Esophagus muscularis mucosa (tissue), 4 donors: ENCODE results near the gene COMT. TPM values are rescaled to one million over a fixed set of nuclear protein-coding genes. Genes with fewer than 3 reads are reported as not detected.

ENCODE experiments used
- DNase-seq: peaks from one replicate; pipeline ENCODE4 v3.0.0-alpha.2; 2017; ENCODE audit errors: extremely low spot score
- H3K27ac ChIP-seq, 4 donors: fragments of 200-600 bp; sonication (generic); replicated peaks in 1 of 4; 1 replicate in 3 of 4; 2 replicates in 1 of 4; pipeline ENCODE4 v1.5.1; 2016 to 2019; ENCODE audit warnings: mild to moderate bottlenecking in 1 of 4
- H3K27me3 ChIP-seq, 4 donors: fragments of 200-600 bp; sonication (generic); one replicate each; pipeline versions ENCODE4 v1.5.1 to v1.6.0; 2016 to 2019
- H3K36me3 ChIP-seq, 4 donors: fragments of 200-600 bp; sonication (generic); one replicate each; pipeline ENCODE4 v1.5.1; 2016 to 2019
- H3K4me1 ChIP-seq, 4 donors: fragments of 200-600 bp; sonication (generic); one replicate each; pipeline ENCODE4 v1.5.1; 2016 to 2019
- H3K4me3 ChIP-seq, 4 donors: fragments of 200-600 bp; sonication (generic); 1 replicate in 2 of 4; 2 replicates in 2 of 4; pipeline ENCODE4 v1.5.1; 2016 to 2019; ENCODE audit warnings: mild to moderate bottlenecking in 4 of 4, moderate library complexity in 1 of 4
- H3K9me3 ChIP-seq, 4 donors: fragments of 200-600 bp; sonication (generic); 1 replicate in 3 of 4; 2 replicates in 1 of 4; pipeline ENCODE4 v1.5.1; 2016 to 2019
- CTCF ChIP-seq, 3 experiments: fragments of 200-600 bp in 2 of 3; fragments of 450-650 bp in 1 of 3; sonication (generic) in 2 of 3; IDR thresholded peaks; one replicate each; pipeline ENCODE4 v1.5.1; 2017 to 2019; ENCODE audit warnings: antibody characterized with exemption in 3 of 3, mild to moderate bottlenecking in 2 of 3, moderate library complexity in 1 of 3
- EP300 ChIP-seq: sonication (generic); formaldehyde crosslinking; IDR thresholded peaks from one replicate; pipeline ENCODE4 v1.6.1; 2017; ENCODE audit warnings: antibody characterized with exemption
- POLR2A ChIP-seq: fragments of 450-650 bp; IDR thresholded peaks from one replicate; pipeline ENCODE4 v1.6.1; 2017; ENCODE audit warnings: antibody characterized with exemption, moderate library complexity, mild to moderate bottlenecking, low read depth
- POLR2AphosphoS5 ChIP-seq, 2 donors: sonication (generic); formaldehyde crosslinking; IDR thresholded peaks; one replicate each; pipeline ENCODE4 v1.6.1; 2017; ENCODE audit warnings: antibody characterized with exemption in 2 of 2
- WGBS: methylation state at CpG from one replicate; pipeline ENCODE4 v1.1.5; 2018; 5-methylcytosine and 5-hydroxymethylcytosine counted together
- intact Hi-C: fragments of 100-400 bp; cut with DNase I; formaldehyde crosslinking; loops from one replicate; pipeline ENCODE4 v1.15.1; 2023
- total RNA-seq, 4 donors: library from RNA; depleted of rRNA; stranded (reverse); fragments of >200 nt; gene quantifications; one replicate each; pipeline versions ENCODE4 v1.1.0 to v1.2.1, GENCODE V29; 2016

COMT gene
- total RNA-seq, 4 donors from 2014 or later = 141 to 231 (median 196) TPM

- DNase-seq = no peak
- Histone ChIP-seq H3K9me3 (no peaks in the 10 kb centered on the region), H3K4me1 (peaks cover 22 to 38% (median 29%) of the 10 kb centered on the region in 4 donors), H3K27ac (no peak overlapping the region), H3K36me3 (peaks cover 17 to 56% (median 51%) of the 10 kb centered on the region in 4 donors), H3K4me3 (no peak overlapping the region), H3K27me3 (no peaks in the 10 kb centered on the region)
- WGBS = 96% methylated on average over 23 of the region's 52 CpGs
- intact Hi-C loops = loop anchor here (10.0 kb wide), 1 partner anchor 125 kb away; no protein-coding TSS in a partner anchor
- TF ChIP-seq CTCF (IDR thresholded peaks at IDR 0.05) = no peak
- TF ChIP-seq POLR2AphosphoS5 (IDR thresholded peaks at IDR 0.05) = no peak
- no peak for TF ChIP-seq POLR2A
- TF ChIP-seq EP300 = no peak
Observed at GRCh38 chr22:19979712-19980493, 38.3 kb downstream of the COMT start.

DNA sequence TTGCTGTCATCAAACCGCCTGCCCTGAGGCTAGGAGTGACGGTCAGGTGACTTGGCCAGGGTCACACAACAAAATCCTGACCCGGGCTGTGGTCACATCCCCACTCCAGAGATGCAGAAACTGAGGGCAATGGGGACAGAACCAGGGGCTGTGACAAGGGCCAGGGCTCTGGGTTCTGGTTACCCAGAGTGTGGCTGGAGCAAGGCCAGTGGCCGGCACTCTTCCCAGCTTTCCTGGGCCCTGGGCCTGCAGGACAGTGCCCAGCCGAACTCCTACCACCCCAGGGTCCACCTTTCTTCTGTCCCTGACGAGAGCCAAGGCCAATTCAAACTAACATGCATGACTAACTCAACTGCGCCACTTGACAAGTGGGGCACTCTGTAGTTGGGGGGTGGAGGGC, 39.2 kb downstream of the COMT start:
- Histone ChIP-seq H3K36me3 (peaks cover 17 to 56% (median 51%) of the 10 kb centered on the region in 4 donors), H3K27me3 (no peaks in the 10 kb centered on the region), H3K9me3 (no peaks in the 10 kb centered on the region), H3K4me3 (no peak overlapping the region), H3K4me1 (peaks cover 28 to 38% (median 30%) of the 10 kb centered on the region in 4 donors), H3K27ac (no peak overlapping the region)
- 92% methylated on average over 6 of the region's 7 CpGs for WGBS
- intact Hi-C loops = no loop called here
- DNase-seq = no peak
- TF ChIP-seq POLR2A = no peak
- no peak for TF ChIP-seq POLR2AphosphoS5 (IDR thresholded peaks at IDR 0.05)
- no peak for TF ChIP-seq EP300
- TF ChIP-seq CTCF (IDR thresholded peaks at IDR 0.05) = no peak

- Histone ChIP-seq H3K9me3 (no peaks in the 10 kb centered on the region), H3K27me3 (no peaks in the 10 kb centered on the region), H3K36me3 (peaks cover 17 to 53% (median 51%) of the 10 kb centered on the region in 4 donors), H3K4me1 (peaks cover 34 to 40% (median 36%) of the 10 kb centered on the region in 4 donors), H3K27ac (no peak overlapping the region), H3K4me3 (no peak overlapping the region)
- intact Hi-C loops = no loop called here
- 85% methylated on average over 12 of the region's 33 CpGs for WGBS
- no peak for TF ChIP-seq EP300
- DNase-seq = no peak
Observed at GRCh38 chr22:19981171-19981960, 39.8 kb downstream of the COMT start.

GRCh38 chr22:19981961-19982920, 40.7 kb downstream of the COMT start:
- TF ChIP-seq CTCF (IDR thresholded peaks at IDR 0.05) = no peak
- TF ChIP-seq POLR2AphosphoS5 (IDR thresholded peaks at IDR 0.05) = no peak
- no peak for TF ChIP-seq EP300
- TF ChIP-seq POLR2A = no peak
- no peaks in the 10 kb centered on the region for H3K9me3 ChIP-seq
- no peak overlapping the region for H3K4me3 ChIP-seq
- H3K27me3 ChIP-seq = no peaks in the 10 kb centered on the region
- intact Hi-C loops = no loop called here
- H3K4me1 ChIP-seq = peaks cover 37 to 45% (median 40%) of the 10 kb centered on the region in 4 donors
- WGBS = 92% methylated on average over 7 of the region's 16 CpGs
- DNase-seq = no peak
- H3K27ac ChIP-seq = no peak overlapping the region
- H3K36me3 ChIP-seq = peaks cover 17 to 48% (median 46%) of the 10 kb centered on the region in 4 donors
